Prostate gland (tissue), 2 donors: ENCODE data around the gene ADAM11. TPM values are rescaled to one million over a fixed set of nuclear protein-coding genes. Genes with fewer than 3 reads are reported as not detected.

Experiments
- DNase-seq: peaks from one replicate; pipeline ENCODE4 v3.0.0-alpha.2; 2019; ENCODE audit warnings: low spot score
- H3K27ac ChIP-seq, 2 donors: fragments of 200-600 bp; sonication (generic); 2 replicates each; pipeline ENCODE4 v1.5.1; 2017 to 2019
- H3K27me3 ChIP-seq: fragments of 200-600 bp; sonication (generic); replicated peaks from 2 replicates; pipeline ENCODE4 v1.5.1; 2019; ENCODE audit not compliant: insufficient read depth
- H3K36me3 ChIP-seq, 2 donors: fragments of 200-600 bp; sonication (generic); 1 replicate in 1 of 2; 2 replicates in 1 of 2; pipeline versions ENCODE4 v1.5.1 to v1.8.1; 2017 to 2019
- H3K4me1 ChIP-seq: fragments of 200-600 bp; sonication (generic); replicated peaks from 2 replicates; pipeline ENCODE4 v1.5.1; 2019
- H3K4me3 ChIP-seq, 2 donors: fragments of 200-600 bp; sonication (generic); 2 replicates each; pipeline ENCODE4 v1.5.1; 2017 to 2019
- H3K9me3 ChIP-seq: fragments of 200-600 bp; sonication (generic); 2 replicates; pipeline ENCODE4 v1.5.1; 2017
- POLR2A ChIP-seq: fragments of 450-650 bp; IDR thresholded peaks from one replicate; pipeline ENCODE4 v1.6.1; 2016; ENCODE audit warnings: antibody characterized with exemption, mild to moderate bottlenecking
- POLR2AphosphoS5 ChIP-seq: sonication (generic); formaldehyde crosslinking; IDR thresholded peaks from one replicate; pipeline ENCODE4 v1.6.1; 2017; ENCODE audit warnings: antibody characterized with exemption
- WGBS: methylation state at CpG from one replicate; pipeline ENCODE4 v1.1.5; 2018; 5-methylcytosine and 5-hydroxymethylcytosine counted together
- intact Hi-C: fragments of 100-400 bp; cut with DNase I; formaldehyde crosslinking; loops from one replicate; pipeline ENCODE4 v1.14.2; 2022
- total RNA-seq, 2 donors: library from RNA; depleted of rRNA; stranded (reverse); fragments of >200 nt; gene quantifications; one replicate each; pipeline ENCODE4 v1.1.0, GENCODE V29; 2016
- TF ChIP-seq, protein P1 (sequence below), 4 experiments: fragments of 200-600 bp in 2 of 4; fragments of 450-650 bp in 2 of 4; sonication (generic) in 2 of 4; IDR thresholded peaks; 1 replicate in 3 of 4; 2 replicates in 1 of 4; pipeline ENCODE4 v1.5.1; 2016 to 2019; ENCODE audit warnings: antibody characterized with exemption in 4 of 4, mild to moderate bottlenecking in 2 of 4, moderate library complexity in 2 of 4

The ADAM11 gene
- total RNA-seq, 2 donors from 2014 or later: 0.64 to 3.5 TPM

GRCh38 chr17:44768505-44769142 lies 9.8 kb downstream of the ADAM11 start:
- Histone ChIP-seq H3K36me3 (no peaks in the 10 kb centered on the region), H3K27ac (no peak overlapping the region), H3K27me3 (no peaks in the 10 kb centered on the region), H3K9me3 (no peaks in the 10 kb centered on the region), H3K4me1 (no peaks in the 10 kb centered on the region), H3K4me3 (no peak overlapping the region)
- DNase-seq: no peak
- 79% methylated on average over 11 of the region's 11 CpGs for WGBS
- intact Hi-C loops: no loop called here
- TF ChIP-seq, protein P1, sequence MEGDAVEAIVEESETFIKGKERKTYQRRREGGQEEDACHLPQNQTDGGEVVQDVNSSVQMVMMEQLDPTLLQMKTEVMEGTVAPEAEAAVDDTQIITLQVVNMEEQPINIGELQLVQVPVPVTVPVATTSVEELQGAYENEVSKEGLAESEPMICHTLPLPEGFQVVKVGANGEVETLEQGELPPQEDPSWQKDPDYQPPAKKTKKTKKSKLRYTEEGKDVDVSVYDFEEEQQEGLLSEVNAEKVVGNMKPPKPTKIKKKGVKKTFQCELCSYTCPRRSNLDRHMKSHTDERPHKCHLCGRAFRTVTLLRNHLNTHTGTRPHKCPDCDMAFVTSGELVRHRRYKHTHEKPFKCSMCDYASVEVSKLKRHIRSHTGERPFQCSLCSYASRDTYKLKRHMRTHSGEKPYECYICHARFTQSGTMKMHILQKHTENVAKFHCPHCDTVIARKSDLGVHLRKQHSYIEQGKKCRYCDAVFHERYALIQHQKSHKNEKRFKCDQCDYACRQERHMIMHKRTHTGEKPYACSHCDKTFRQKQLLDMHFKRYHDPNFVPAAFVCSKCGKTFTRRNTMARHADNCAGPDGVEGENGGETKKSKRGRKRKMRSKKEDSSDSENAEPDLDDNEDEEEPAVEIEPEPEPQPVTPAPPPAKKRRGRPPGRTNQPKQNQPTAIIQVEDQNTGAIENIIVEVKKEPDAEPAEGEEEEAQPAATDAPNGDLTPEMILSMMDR (IDR thresholded peaks at IDR 0.05): no peak
- TF ChIP-seq POLR2AphosphoS5 (no peak), POLR2A (no peak)

GRCh38 chr17:44769230-44769629 lies 10.4 kb downstream of the ADAM11 start:
- Histone ChIP-seq H3K27ac (no peak overlapping the region), H3K4me3 (no peak overlapping the region), H3K27me3 (no peaks in the 10 kb centered on the region), H3K9me3 (no peaks in the 10 kb centered on the region), H3K4me1 (no peaks in the 10 kb centered on the region), H3K36me3 (no peaks in the 10 kb centered on the region)
- no peak for DNase-seq
- TF ChIP-seq, protein P1 (IDR thresholded peaks at IDR 0.05): no peak
- no peak for TF ChIP-seq POLR2A
- TF ChIP-seq POLR2AphosphoS5: no peak
- intact Hi-C loops: no loop called here
- WGBS: 43% methylated on average over 6 of the region's 6 CpGs

- Histone ChIP-seq H3K27ac (no peak overlapping the region), H3K27me3 (no peaks in the 10 kb centered on the region), H3K4me3 (no peak overlapping the region), H3K9me3 (no peaks in the 10 kb centered on the region), H3K4me1 (no peaks in the 10 kb centered on the region), H3K36me3 (no peaks in the 10 kb centered on the region)
- intact Hi-C loops: no loop called here
- 67% methylated on average over 14 of the region's 15 CpGs for WGBS
- no peak for DNase-seq
- TF ChIP-seq, protein P1 (IDR thresholded peaks at IDR 0.05): no peak
- TF ChIP-seq POLR2AphosphoS5: no peak
- TF ChIP-seq POLR2A: no peak
These were observed 10.9 kb downstream of the ADAM11 start for GRCh38 chr17:44769647-44770084.

DNA sequence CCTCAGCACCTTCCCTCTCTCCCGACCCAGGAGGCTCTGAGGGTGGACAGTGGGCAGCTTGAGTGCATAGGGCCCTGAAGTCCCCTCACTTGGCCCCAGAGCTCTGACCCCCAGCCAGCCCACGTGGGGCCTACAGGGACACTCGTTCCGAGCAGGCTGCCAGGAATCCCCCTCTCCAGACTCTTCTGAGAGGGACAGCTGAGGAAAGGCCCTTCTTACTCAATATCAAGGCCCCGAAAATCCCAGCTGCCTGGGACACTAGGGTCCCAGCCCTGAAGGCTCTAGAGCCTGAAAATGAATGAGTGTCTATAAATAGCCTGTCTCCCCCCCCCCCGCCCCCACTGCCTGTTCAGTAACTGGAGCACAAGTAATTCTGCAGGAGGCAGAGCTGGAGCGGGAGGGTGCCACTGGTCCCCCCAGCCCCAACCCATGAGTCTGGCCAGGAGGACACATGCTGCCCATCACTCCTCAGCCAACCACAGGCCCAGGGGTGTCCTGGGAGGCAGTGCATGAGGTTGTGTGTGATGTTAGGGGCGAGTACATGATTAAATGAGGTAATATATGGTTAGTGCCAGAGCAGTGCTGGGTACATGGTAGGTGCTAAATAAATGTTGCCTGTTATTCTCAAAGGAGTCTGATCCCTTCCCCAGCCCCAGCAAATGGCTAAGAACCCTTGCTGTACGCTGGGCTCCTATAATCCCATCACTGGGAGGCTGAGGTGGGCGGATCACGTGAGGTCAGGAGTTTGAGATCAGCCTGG lies 11.6 kb downstream of the ADAM11 start:
- no peak for DNase-seq
- WGBS: 77% methylated on average over 9 of the region's 11 CpGs
- no peak overlapping the region for H3K27ac ChIP-seq
- H3K27me3 ChIP-seq: no peaks in the 10 kb centered on the region
- H3K9me3 ChIP-seq: no peaks in the 10 kb centered on the region
- H3K4me1 ChIP-seq: no peaks in the 10 kb centered on the region
- no peaks in the 10 kb centered on the region for H3K36me3 ChIP-seq
- intact Hi-C loops: no loop called here
- no peak overlapping the region for H3K4me3 ChIP-seq
- TF ChIP-seq POLR2A (no peak), POLR2AphosphoS5 (no peak)
- TF ChIP-seq, protein P1 (IDR thresholded peaks at IDR 0.05): no peak
